ENCODE measurements around the gene F13B.
"Not testable (repeated sequence)": the region's sequence is repeated elsewhere in the genome, so short reads cannot be mapped to it uniquely, and the experiment has no call there.

The F13B gene

GRCh38 chr1:197066719-197067456 lies at the start of gene F13B:
Gene F13B (minus strand): TSS chr1:197067260. CDS start chr1:197067223, 37 bp downstream.
- DNase-seq, result no peak

DNA sequence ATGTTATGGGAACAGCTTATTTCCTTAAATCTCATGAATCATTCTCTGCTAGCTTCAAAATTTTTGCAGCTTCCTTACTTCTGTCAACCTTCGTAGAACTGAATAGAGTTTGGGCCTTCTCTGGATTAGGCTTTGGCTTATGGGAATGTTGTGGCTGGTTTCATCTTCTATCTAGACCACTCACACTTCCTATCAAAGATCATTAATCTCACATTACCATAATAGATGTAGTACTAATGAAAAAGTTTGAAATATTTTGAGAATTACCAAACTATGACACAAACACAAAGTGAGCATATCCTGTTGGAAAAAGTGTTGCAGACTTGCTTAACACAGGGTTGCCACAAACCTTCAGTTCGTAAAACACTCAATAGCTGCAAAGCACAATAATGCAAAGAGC lies 49.1 kb upstream of the F13B start:
- DNase-seq, result no peak

GRCh38 chr1:197106869-197107268 lies 39.8 kb upstream of the F13B start:
- no peak for DNase-seq

GRCh38 chr1:197103300-197103699 lies 36.2 kb upstream of the F13B start:
- DNase-seq, result no peak

DNA sequence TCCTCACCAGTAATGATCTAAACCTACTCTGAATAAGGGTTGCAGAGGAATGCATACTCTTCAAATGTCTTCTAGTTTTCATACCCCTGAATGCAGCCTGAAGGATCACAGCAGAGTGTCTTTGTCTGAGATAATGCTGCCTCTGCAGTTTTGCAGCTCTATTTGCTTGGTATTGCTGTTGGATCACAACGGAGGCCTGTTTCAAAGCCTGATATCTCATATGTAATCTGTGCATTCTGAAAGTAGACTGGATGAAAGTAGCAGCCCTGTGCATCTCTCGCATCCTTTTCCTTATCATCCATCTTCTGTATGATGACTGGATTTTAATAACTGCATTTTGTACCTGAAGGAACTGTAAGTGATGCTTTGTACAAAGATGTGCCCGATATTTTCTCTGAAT lies 34.9 kb upstream of the F13B start:
- no peak for DNase-seq

DNA sequence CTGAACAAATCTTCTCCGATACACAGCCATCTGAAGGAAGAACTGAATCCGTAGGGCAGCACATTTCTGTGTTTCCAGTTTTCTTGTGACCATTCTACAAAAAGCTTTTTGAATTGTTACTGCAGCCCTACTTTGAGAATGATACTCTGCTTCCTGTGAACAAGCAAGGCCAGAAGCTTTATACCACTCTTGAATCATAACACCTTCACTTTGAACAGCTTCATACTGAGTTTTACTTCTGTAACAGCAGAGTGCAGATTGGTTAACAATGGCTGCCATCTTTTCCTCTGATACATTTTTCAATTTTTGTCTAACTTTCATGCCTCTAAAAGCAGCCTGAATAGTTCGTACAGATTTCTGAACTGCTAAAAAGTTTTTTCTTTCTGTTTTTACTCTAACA lies 33.6 kb upstream of the F13B start:
- DNase-seq, result no peak

DNA sequence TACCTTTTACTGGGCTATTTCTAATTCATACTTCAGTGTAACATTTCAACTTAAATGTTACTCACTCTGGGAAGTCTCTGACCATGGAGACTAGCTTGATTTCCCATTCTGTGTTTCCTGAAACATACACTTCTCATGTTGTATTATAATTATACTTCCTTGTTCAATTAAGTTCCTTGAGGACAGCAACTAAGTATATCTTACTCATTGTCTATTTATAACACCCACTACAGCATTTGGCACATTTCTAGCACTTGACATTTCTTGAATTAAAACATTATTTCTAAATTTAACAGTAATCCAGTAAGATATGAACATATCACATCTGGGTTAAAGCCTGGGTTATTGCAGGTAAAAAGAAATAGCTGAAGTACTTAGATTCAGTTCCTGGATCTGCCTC lies 32.4 kb upstream of the F13B start:
- no peak for DNase-seq

DNA sequence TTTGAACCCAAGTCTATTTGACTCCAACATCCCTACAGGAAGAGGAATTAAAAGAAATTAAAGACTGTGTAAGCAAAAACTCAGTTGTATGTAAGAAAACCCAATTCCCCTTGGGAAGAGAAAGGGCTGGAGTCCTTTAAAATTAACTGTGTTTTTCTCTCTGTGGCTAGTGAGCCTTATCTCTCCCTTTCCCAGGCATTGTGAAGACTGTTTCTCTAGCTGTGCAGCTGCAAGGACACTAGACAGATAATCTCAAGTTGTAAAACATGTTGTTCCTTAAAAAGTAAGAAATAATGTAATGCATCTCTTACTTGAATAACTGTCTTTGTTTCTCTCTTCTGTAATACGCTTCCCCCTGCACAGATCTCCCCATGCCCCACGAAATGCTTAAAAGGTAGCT lies 29.9 kb upstream of the F13B start:
- not testable (repeated sequence) for DNase-seq

- no peak for DNase-seq
Observed at GRCh38 chr1:197096137-197096536, 29.1 kb upstream of the F13B start.

DNA sequence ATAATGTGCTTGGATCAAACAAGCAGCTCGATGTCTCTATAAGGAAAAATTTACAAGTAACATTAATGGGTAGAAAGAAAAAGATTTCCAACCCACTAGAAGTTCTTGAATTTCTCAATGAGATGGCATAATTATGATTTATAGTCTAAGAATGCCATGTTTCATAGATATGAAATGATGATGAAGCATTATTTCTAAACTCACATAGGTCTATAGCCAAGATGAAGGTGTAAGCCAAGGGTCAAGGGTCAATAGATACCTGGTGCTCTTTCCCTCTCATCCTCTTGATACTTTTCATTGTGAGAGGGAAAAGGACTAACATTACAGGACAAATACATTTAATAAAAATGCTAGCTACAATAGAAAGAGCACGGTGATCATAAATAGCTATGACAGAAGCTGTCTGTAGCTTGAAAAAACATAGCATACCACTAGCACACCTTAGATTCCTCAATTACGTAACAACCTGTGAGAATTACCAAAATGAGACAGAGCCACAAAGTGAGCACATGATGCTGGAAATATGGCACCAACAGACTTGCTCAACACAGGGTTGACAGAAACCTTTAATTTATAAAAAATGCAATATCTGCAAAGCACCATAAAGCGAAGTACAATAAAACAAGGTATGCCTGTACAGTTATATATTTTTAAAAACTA lies 26.3 kb upstream of the F13B start:
- no peak for DNase-seq

DNA sequence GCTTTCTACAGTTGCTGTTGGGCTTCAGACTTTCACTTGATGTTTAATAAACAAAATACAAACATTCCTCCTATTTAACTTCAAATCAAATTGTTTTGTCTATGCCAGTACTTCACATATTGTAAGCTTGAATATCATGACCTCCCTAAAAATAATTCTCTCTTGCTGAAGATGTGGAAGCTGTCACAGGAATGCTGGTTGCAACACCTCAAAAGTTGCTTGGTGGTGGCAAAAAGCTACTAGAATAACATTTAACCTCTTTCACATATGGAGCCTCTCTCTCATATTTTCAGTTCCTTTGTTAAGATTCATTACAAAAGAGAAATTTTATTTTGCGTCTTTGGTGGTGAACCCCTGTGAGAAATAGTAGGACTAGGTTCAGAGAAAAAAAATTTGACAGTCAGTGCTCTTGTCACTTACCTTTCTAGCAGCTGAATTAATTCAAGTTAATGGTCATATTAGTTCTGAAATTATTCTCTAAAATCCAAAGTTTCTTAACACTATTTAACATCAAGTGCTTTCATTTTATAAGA lies 25.5 kb upstream of the F13B start:
- no peak for DNase-seq

- DNase-seq, result no peak
Observed at GRCh38 chr1:197083474-197083873, 16.4 kb upstream of the F13B start.

DNA sequence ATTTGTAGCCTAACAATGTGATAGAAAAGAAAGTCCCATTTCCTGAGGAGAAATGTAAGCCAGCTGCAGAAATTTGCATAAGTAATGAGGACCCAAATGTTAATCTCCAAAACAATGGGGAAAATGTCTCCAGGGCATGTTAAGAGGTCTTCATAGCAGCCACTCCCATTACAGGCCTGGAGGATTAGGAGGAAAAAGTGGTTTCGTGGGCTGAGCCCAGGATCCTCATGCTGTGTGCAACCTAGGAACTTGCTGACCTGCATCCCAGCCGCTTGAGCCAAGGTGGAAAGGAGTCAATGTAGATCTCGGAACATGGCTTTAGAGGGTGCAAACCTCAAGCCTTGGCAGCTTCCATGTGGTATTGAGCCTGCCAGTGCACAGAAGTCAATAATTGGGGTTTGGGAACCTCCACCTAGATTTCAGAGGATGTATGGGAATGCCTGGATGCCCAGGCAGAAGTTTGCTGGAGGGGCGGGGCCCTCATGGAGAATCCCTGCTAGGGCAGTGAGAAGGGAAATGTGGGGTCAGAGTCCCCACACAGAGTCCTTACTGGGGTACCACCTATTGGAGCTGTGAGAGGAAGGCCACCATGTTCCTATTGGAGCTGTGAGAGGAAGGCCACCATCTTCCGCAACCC lies 14.2 kb upstream of the F13B start:
- DNase-seq, result no peak

DNA sequence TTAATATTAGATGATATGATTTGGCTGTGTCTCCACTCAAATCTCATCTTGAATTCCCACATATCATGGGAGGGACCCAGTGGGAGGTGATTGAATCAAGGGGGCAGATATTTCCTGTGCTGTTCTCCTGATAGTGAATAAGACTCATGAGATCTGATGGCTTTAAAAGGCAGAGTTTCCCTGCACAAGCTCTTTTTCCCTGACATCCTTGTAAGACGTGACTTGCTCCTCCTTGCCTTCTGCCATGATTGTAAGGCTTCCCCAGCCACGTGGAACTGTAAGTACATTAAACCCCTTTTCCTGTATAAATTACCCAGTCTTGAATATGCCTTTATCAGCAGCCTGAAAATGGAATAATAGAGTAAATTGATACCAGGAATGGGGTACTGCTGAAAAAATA lies 13.3 kb upstream of the F13B start:
- DNase-seq, result no peak

GRCh38 chr1:197076585-197076984 lies 9.5 kb upstream of the F13B start:
- DNase-seq, result no peak

DNA sequence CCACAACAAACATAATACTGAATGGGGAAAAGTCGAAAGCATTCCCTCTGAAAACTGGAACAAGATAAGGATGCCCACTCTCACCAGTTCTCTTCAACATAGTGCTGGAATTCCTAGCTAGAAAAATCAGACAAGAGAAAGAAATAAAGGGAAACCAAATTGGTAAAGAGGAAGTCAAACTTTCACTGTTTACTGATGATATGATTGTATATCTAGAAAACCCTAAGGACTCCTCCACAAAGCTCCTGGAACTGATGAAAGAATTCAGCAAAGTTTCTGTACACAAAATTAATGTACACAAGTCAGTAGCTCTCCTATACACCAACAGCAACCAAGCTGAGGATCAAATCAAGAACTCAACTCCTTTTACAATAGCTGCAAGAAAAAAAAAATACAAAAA lies 6.9 kb upstream of the F13B start:
- no peak for DNase-seq

DNA sequence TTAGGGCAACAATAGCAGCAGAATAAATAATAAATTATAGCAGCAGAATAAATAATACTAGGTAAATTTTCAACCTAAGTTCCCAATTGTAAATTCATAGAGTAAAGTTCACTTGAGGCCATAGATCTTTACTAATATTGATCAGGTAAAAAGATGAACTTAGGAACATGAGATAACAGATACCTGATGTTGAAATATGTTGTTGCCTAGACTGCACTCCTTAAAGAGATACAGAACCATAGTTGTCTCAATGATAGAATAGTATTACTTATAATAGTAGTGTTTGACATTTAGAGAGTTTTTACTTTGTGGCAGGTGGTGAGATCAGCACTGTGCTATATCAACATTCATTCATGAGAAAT lies 378 bp upstream of the F13B start:
- no peak for DNase-seq

- no peak for DNase-seq
Observed at GRCh38 chr1:197066277-197066676, 783 bp downstream of the F13B start.

DNA sequence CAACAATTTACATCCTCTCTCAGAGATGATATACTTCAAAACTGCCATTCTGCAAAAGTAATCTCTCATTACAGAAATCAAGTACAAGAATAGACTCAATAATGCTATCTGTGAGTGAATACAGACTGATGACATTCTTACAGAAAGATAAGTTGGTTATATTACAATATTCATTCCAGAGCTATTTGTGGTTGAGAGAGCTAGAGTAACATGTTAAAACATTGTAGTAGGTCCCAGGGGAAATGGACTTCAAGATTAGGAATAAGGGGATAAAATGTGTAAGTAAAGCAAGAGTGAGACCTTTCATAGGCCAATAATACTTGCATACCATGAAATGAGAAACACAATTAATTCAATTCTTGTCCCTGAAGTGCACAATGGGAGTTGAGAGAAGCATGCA lies 1.5 kb downstream of the F13B start:
- peak; percentile 37 for DNase-seq

DNA sequence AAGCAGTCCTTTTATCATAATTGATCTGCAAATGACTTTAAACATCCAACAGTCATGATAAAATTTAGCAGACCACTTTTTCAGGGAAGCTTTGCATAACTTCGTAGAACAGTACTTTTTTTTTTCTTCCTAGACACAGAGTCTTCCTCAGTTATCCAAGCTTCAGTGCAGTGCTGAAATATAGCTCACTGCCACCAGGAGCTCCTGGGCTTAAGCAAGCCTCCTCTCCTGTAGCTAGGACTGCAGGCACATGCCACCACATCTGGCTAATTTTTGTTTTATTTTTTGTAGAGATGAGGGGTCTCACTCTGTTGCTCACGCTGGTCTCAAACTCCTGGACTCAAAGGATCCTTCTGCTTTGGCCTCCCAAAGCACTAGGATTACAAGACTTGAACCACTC lies 3.8 kb downstream of the F13B start:
- DNase-seq, result no peak

- DNase-seq, result no peak
Observed at GRCh38 chr1:197062692-197063091, 4.4 kb downstream of the F13B start.

- DNase-seq, result no peak
Observed at GRCh38 chr1:197049100-197049499, 18.0 kb downstream of the F13B start.

DNA sequence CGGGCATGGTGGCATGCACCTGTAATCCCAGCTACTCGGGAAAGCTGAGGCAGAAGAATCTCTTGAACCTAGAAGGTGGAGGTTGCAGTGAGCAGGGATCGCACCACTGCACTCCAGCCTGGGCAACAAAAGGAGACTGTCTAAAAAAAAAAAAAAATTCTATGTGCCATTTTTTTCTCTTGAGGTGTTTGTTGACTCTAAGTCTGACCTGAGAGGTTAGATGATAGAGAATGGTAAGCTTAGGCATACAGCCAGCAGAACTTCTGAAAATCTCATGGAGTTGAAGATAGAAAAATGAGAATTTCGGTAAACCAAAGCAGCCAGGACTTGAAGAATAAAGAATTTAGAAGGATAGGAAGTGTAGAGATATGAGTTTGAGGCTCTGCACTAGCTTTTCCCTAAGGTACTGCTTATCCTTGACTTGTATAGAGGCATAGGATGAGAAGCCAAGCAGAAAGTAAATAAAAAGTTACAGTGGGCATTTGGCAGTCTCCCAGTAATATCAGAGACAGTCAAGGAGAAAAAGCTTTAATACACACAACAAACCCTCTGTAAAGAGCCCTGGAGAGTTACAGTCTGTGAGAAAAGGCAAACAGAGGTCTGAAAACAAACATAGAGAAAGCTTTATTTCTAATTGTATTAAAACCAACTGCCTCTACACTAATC lies 24.3 kb downstream of the F13B start:
- DNase-seq, result no peak

All from amniotic stem cell (primary cell).